ENCODE data around the gene SLC6A12.

The SLC6A12 gene

DNA sequence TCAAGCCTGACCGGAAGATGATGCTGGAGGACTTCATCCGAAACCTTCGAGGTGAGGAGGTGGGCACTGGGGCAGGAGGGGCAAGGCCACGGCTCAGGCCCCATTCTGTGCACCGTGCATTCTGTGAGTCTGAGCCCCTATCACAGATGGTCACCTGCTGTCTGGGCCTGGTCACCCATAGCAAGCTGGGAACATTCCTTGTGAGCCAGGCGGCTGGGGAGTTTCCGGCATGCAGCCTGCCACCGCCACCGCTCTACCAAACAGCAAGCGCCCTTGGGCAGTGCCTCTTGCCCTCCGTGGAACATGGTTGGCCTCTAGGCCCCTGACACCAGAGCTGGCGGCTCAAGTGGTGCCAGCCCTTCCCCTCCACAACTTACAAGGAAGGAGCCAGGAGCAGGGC, 56.3 kb downstream of the SLC6A12 start:
- no peak for DNase-seq

DNA sequence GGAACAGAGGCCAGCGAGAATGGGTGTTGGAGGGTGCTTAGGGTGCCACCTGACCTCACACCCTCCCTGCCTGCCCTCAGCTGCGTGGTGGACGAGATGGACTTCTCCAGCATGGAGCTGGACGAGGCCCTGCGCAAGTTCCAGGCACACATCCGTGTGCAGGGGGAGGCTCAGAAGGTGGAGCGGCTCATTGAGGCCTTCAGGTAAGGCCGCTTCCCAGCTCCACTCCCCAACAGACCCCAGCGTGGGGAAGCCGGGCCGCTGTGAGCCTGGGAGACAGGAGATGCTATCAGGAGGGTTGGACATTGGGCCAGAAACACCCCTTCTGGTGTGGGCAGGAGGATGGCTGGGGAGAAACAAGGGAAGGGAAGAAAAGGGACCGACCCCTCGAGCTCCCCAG, 57.0 kb downstream of the SLC6A12 start:
- DNase-seq, result no peak

DNA sequence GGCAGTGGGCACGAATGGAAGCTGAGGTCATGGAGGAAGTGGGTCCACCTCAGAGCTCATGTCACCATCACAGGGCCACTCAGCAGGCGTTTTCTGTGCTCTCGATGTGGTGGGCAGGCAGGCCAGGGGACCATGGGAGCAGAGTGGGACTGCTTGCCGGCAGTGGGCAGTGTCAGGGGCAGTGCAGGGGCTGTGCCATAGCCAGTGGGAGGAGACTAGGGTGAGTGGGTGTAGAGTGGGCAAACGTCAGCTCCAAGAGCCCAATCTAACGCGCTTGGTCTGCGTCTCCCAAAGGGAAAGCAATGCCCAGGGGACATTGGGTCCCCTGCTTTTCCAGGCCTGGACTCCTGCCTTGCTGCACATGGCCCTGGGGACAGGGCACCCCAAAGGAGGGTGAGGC, 58.3 kb downstream of the SLC6A12 start:
- DNase-seq, result no peak

DNA sequence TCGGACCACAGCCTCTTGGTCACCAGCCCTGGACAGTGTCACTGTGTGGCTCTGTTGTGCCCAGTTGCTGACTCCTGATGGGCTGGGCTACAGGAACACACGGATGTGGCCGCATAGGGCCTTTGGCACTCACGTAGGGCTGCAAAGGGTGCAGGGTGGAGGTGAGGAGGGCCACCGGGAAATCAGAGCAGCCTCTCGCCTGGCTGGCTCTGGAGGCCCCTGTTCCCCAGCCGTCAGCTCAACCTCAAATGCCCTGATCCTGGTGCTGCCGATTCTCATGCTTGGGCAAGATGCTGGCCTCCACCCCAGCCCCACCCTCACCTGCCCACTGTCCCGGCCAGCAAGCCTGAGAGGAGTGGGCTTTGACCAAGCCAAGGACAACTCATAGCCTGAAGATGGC, 59.0 kb downstream of the SLC6A12 start:
- DNase-seq, result no peak

DNA sequence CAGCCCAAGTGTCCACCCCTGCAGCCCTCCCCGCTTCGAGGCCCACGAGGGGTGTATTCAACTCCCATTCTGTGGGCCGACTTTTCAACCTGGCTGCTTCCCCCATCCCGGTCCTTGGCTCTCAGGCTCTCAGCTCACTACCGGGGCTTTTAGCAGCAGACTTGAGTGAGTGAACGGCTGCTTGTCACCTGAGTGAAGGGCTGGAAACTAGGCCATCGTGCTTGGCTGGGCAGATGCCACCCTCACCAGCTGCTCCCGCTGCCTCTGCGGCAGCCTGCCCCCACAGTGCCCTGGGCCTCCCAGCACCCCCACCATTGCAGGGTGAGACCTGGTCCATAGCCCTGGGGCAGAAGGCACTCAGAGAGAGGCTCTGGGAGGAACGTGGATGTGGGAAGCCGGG, 59.9 kb downstream of the SLC6A12 start:
- no peak for DNase-seq

DNA sequence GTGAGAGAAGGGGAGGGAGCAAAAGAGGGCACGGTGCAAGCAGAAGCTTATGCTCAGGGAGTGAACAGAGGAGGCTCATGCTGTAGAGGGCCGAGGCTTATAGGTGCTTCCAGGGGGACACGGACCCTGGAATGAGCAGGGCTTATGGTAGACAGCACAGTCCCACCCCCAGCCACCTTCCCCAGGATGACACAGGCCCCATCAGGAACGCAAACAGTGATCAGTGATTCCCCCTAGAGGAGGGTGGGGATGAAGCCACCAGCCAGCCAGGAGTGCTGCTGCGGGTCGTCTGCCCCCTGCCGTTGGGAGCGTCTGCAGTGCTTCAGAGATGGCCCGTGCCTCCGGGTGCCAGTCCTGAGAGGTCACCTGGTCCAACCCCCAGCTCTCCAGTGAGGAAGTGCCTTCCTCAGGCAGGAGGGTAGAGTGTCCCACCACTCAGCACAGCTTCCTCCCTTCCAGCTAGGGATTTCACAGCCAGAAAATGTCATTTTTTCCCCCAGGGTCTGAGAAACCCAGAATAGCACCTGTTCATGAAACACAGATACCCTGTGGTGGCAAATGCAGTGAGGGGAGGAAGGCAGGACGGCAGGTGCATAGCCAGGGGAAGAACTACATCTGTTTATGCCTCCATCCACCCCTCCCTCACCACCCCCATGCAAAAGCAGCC, 60.7 kb downstream of the SLC6A12 start:
- DNase-seq, result peak; percentile 29

DNA sequence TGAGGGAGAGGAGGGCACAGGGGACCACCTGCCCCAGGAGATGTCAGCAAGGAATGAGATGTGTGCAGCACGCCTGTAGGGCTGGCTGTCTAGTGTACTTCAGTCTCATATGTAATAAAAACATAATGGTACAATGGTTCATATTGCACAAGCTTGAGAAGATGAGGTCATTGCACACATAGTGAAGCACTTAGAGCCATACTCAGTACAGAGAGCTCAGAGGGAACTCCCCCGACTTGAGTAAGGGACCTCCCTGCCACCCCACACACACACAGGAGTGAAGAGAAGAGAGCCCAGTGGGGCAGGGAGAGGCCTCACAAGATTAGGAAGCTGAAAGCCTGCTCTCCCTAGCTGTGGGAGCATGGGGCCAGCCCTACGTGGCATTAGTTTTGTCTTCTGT, 61.5 kb downstream of the SLC6A12 start:
- peak; percentile 22 for DNase-seq

DNA sequence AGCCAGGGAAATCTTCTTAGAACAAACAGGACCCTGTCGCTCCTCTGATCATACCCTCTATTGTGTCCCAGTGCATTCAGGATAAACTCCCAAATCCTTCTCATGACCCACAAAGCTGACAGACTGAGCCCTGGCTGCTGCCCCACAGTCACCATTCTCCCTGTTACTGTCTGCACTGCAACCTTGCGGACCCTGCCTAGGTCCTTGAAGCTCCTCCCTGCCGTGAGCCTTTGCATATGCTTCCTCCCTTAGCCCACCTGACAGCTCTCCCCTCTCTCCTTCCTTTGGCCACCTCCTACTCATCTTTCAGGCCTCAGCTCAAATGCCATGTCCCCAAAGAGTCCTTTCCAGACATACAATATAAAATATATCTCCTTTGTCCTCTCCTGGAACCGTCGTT, 62.4 kb downstream of the SLC6A12 start:
- DNase-seq, result no peak

DNA sequence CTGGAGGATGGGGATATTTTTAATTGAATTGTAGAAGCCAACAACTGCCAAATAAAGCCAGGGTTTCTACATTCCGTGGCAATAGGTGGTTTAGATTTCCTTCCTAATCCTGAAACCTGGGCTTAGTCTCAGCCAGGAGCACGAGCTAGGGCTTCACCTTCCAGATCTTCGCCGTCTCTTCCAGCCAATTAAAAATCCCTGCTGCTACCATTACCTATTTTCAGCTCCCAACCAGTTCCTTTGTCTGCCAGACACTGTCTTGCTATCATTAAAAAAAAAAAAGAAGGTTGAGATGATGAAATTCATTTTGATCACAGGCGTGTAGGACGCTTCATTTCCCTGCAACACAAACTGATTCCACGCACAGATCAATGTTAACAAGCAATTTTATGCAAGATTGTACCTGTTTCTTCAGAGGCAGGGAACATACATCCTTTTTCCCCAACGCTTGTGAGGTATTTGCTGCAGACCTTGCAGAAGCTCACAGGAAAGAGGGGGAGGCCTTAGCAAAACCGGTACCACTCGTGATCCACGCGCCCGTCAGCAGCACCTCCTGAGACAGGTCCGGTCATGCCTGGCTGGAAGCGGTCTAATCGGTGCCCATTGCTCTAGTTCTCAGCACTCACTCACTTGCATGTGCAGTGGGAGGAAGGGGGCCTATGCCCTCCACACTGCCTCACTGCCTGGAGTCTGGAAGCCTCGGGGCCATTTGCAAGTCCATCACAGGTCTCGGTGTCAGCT, 65.1 kb downstream of the SLC6A12 start:
- DNase-seq, result no peak

DNA sequence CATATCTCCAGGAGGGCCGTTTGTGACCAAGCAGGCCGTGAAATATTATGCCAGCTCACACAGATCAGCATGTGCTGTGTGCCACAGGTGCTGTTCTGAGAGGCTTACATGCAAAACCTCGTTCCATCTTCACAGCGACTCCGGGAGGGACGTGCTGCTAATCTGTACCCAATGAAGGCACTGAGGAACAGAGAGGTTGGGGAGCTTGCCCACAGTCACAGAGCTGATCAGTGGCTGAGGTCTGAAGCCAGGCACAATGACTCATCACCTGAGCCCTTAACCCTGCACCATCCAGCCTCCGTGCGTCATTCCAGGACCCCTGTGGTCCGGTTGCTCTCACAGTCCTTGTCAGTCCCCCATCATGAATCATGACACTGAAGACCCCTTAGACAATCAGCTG, 66.7 kb downstream of the SLC6A12 start:
- no peak for DNase-seq

DNA sequence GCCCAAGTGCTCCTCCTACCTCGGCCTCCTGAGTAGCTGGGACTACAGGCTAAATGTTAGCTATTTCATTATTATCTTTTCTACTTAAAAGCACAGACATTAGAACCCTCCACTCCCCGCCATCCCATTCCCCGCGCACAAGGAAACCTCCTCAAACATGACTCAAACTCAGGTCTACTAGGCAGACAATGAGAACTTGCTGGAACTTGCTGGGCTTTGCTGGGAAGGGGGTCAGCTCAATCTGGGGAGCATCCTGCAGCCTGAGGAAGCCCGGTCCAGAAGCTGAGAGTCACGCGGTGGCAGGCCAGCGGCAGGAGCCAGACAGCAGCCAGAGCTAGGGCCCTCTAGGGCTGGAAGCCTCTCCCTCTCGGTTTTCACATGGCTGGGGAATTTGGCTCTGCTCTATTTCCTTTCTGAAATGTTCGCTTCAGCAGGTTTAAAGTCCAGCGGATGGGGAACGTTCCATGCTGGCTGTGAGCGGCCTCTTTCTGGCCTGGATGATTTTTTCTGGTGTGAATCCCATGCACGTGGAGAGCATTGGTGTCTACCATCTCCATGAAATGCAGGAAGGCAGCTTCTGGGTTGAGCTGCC, 68.5 kb downstream of the SLC6A12 start:
- no peak for DNase-seq

DNA sequence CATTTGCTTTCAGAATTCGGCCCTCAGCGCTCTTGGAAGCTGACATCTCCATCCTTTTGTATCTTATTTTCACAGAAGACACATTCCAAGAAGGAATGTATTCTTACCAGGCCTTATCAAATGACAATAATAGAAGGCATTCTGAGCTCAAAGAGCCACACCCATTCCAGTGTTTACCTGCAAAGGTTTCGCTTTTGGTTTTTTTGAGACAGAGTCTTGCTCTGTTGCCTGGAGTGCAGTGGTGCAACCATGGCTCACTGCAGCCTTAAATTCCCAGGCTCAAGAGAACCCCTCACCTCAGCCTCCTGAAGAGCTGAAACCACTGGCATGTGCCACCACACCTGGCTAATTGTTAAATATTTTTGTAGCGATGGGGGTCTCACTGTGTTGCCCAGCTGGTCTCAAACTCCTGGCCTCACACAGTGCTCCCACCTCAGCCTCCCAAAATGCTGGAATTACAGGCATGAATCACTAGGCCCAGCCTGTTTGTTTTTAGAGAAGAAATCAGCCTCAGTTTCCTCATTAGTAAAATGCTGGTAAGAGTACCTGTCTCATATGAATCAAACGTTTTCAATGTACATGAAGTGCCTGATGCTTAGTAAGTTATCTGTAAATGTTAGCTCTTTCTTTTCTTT, 69.2 kb downstream of the SLC6A12 start:
- DNase-seq, result no peak

DNA sequence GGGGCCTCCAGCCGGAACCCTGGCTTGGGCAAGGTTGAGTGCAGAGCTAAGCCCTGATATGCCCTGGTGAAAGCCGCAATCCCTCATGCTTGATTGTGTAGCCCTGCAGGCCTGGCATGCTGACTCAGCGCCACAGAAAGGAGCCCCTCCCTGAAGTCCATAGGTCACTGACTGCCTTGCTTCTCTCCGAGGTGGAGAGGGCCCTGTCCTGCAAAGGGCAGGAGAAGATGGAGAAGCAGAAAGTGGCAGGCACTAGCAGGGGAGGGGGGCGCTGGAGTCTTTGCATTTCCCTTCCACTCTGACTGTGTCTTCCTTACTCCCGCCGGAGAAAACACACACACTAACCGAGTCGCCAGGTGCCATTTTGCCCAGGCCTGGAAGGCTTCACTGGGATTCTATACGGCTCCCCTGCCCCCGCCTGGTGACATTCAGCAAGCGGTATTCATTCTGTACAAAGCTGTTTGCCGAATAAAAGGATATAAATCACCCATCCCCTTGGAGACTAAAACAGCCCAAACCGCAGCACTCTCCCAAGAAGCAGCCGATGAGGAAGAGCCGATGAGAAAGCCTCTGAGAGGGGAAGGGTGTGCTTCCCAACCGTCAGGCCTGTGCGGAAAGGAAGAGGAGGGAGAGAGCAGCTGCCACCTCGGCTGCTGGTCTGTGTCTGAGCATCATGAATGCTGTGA, 69.8 kb downstream of the SLC6A12 start:
- no peak for DNase-seq

DNA sequence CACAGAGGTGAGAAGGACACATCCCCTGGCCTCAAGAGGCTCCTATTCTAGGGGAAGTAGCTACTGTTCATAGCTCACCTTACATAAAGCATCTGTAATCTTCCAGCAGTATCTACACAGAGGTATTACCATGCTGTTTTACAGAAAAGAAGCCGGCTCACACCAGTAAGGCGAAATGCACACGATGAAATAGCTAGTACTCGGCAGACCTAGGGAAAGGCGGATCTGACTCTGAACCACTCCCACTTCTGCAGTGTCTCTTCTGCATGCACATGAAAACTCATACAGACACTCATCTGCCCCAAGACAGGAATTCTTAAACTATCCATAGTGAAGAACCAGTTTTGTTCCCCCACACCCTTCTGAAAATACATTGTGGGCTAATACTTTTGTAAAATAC, 73.8 kb downstream of the SLC6A12 start:
- DNase-seq, result no peak

Data from NCI-H226 (cell line).